DMS153 treated with DMSO at 0.1 percent for 48 hours (cell line): ENCODE results near the gene ROBO2.

Experiments used
- DNase-seq: peaks from one replicate; lab custom pipeline; 2025; ENCODE audit not compliant: unreplicated experiment; lab: John Stamatoyannopoulos, UW

ROBO2 gene

GRCh38 chr3:77323626-77324025 lies 283.7 kb downstream of the ROBO2 start:
- DNase-seq: no peak

DNA sequence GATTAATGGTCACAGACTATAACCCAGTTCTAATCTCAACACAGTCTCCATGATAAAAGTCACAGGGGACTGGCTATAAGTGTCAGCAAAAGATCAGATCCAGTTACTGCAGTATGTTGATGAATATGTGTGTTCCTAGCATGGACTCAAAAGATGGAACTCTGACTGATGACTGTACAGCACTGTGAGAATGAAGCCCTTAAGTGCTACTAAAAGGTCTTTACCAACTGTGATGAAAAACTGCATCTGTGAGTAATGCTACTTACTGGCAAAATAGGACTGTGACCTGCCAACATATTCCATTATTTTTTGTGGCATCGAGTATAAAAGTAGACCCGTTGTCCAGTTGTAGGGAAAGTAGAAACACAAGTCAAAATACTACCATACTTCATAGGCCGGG lies 284.2 kb downstream of the ROBO2 start:
- DNase-seq: no peak

DNA sequence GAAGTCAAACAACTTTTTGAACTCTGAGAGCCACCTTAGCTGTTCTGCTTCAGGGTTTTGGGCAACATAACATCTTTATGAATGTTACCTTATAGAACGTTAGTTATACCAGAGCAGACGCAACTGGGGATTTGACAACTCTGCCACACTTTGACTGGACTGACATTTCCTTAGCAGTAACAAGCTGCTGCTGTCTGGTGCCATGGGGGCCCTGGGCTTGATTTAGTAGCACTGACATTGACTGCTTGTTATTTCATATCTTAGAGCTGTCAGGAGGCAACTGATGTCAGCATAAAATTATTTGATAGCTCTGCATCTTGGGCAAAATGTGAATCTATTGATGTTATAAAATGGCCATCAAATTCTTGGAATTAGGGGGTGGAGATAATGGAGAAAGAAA lies 285.4 kb downstream of the ROBO2 start:
- DNase-seq: no peak

GRCh38 chr3:77325702-77326101 lies 285.8 kb downstream of the ROBO2 start:
- DNase-seq: no peak

- DNase-seq: no peak
These were observed 286.7 kb downstream of the ROBO2 start for GRCh38 chr3:77326586-77326985.

DNA sequence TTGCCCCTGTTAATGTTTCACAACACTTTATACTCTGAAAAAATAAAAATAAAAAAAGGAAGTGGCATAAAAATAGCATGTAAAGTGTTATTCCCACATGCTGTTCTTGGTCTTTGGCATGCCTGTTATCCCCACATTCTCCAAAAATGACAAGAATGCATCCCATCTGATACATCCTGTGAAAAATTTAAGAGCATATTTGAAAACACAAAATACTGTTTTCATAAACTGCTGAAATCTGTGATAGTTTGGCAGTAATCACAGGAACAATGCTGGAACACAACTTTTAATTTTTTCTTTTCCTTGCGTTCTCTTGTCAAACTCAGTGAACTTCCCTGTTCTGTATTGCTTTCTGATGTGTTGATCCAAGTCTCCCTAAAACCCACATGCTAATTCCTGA lies 288.8 kb downstream of the ROBO2 start:
- no peak for DNase-seq

- DNase-seq: no peak
These were observed 289.2 kb downstream of the ROBO2 start for GRCh38 chr3:77329116-77329515.

- DNase-seq: no peak
These were observed 298.3 kb downstream of the ROBO2 start for GRCh38 chr3:77338195-77338594.

DNA sequence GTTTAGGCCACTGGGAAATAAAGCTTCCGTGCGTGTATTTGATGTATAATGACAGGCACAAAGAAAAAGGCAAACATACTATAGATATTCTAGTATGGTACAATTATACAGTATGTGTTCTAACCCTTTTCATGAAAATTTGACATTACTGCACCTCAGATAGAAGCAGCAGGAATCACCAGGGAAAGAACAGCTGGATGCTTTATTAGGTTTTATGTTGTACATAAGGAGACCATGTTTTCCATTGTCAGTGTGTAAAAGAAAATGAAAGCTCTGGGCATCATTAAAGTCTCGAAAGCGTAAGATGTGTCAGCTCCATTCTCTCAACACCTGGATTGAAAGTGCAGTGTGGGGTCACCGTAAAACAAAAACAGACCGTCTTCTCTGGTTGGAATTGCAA lies 302.1 kb downstream of the ROBO2 start:
- no peak for DNase-seq

GRCh38 chr3:77342688-77343087 lies 302.8 kb downstream of the ROBO2 start:
- DNase-seq: no peak

DNA sequence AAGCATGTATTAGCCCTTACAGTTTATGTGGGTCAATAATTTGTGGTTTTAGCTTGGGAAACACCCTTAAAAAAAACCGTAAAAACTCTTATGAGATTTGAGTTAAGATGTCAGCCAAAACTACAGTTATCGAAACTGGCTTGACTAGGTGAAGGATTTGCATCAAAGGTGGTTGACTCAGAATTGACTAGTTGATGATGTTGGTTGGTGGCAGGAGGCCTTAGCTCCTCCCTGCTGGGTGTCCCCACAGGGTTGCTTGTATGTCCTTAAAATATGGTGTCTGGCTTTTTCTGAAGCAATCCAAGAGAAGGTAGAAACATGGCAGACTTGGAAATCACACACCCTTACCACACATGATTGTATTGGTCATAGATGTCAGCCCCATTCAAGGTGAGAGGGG lies 305.1 kb downstream of the ROBO2 start:
- DNase-seq: no peak

GRCh38 chr3:77348244-77348855 lies 308.5 kb downstream of the ROBO2 start:
- DNase-seq: no peak

DNA sequence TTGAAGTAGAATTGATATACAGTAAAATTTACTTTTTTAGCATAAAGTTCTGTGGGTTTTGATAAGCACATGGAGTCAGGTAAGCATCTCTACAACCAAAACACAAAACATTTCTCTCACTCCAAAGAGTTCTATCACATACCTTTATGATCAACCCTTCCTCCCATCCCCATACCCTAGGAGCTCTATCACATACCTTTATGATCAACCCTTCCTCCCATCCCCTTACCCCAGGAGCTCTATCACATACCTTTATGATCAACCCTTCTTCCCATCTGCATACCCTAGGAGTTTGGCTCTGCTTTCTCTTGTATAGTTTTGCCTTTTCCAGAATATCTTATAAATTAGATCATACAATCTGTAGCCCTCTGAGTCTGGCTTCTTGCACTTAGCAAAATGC lies 315.1 kb downstream of the ROBO2 start:
- no peak for DNase-seq

DNA sequence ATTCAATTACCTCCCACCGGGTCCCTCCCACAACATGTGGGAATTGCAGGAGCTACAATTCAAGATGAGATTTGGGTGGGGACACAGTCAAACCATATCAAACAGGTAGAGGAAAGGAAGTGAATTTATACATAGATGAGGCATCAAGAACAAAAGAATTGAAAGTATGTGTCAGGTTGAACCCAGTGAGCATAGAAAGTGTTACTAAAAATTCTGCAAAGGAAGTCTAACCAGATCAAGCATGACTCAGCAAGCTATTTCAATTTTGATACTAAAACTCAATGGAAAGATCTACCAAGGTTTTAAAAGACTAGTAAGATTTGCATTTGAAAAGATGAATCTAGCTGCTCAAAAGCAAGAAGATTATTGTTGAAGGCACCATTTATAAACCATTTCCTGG lies 323.0 kb downstream of the ROBO2 start:
- DNase-seq: no peak

GRCh38 chr3:77365152-77365551 lies 325.3 kb downstream of the ROBO2 start:
- DNase-seq: no peak

GRCh38 chr3:77370413-77370812 lies 330.5 kb downstream of the ROBO2 start:
- DNase-seq: no peak

DNA sequence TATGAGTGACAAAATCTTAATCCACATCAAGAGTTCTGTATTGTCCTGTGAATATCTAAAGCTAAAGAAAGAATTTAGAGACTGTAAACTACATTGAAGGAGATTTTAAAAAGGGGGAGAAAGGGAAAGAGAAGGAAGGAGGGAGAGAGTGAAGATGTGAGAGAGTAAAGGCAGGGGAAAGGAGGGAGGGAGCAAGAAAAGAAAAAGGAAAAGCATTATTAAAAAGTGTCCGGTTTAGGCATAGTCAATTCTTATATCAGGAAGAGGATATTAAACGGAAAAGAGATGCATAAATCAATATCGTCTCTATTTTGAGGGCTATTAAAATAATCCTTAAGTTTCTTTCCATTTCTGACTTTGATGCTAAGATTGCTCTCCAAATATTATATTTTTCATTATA lies 332.1 kb downstream of the ROBO2 start:
- DNase-seq: no peak

DNA sequence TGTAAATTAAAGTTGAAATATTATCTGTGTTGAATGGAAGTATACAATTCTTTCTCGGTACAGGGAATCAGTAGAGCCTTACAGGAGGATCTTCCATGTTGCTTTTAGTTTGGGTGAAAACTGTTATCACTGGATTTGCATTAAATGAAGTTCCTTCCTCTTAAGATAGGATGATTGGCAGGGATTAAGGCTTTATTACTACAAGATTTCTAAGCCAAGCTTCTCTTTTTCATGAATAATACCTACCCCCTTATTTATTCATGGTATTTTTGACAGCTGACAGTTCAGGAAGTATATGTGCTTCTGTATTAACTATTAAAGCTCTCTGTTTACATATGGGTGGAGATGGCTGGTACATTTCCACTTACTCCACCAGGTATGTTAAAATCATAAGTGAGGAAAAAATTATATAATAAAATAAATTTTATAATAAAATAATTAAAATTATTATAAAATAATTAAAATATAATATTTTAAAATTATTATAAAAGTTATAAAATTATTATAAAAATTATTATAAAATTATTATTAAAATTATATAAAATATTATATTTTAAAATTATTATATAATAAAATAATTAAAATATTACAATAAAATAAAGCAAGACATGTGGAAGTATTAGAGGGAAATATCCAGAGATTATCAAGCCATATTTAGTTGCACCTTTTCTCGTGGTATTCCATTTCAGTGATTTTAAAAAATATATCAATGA lies 332.9 kb downstream of the ROBO2 start:
- no peak for DNase-seq

- DNase-seq: no peak
These were observed 333.7 kb downstream of the ROBO2 start for GRCh38 chr3:77373619-77374018.

- DNase-seq: no peak
These were observed 336.6 kb downstream of the ROBO2 start for GRCh38 chr3:77376511-77376910.

- no peak for DNase-seq
These were observed 337.8 kb downstream of the ROBO2 start for GRCh38 chr3:77377717-77378116.

- no peak for DNase-seq
These were observed 340.2 kb downstream of the ROBO2 start for GRCh38 chr3:77380136-77380535.

DNA sequence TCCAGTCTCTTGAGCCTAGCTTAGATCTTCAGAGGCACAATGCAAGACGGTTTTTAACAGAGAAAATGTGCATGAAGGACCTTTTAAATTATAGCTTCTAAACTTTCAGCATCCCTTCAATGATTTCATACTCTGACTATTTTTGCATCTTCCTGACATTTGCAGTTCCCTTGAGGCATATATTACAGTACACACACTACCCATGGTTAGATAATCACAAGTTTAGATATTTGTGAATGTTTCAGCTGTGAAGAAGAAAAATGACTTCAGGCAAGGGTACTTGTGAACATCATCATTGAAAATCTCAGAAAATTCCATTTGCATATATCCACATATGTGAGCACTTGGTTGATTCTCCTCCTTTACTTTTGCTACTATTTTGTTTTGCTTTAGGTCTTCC lies 341.5 kb downstream of the ROBO2 start:
- no peak for DNase-seq
